Keratinocyte (primary cell): ENCODE data around the gene CD72.

Experiments used
- CTCF ChIP-seq, 3 experiments: IDR thresholded peaks in 1 of 3; conservative IDR thresholded peaks in 1 of 3; optimal IDR thresholded peaks in 1 of 3; 2 replicates in 2 of 3; 3 replicates in 1 of 3; pipeline versions ENCODE3 to v1.5.1; 2011; ENCODE audit warnings: low read length in 3 of 3, mild to moderate bottlenecking in 3 of 3, moderate library complexity in 2 of 3, control low read depth in 1 of 3, inconsistent platforms in 1 of 3; ENCODE audit not compliant: insufficient read depth in 2 of 3; ENCODE audit errors: extremely low read depth in 1 of 3
- EZH2 ChIP-seq: IDR thresholded peaks from one replicate; pipeline ENCODE4 v1.6.1; 2012; ENCODE audit warnings: inconsistent platforms, mild to moderate bottlenecking, low read length, moderate library complexity

DNA sequence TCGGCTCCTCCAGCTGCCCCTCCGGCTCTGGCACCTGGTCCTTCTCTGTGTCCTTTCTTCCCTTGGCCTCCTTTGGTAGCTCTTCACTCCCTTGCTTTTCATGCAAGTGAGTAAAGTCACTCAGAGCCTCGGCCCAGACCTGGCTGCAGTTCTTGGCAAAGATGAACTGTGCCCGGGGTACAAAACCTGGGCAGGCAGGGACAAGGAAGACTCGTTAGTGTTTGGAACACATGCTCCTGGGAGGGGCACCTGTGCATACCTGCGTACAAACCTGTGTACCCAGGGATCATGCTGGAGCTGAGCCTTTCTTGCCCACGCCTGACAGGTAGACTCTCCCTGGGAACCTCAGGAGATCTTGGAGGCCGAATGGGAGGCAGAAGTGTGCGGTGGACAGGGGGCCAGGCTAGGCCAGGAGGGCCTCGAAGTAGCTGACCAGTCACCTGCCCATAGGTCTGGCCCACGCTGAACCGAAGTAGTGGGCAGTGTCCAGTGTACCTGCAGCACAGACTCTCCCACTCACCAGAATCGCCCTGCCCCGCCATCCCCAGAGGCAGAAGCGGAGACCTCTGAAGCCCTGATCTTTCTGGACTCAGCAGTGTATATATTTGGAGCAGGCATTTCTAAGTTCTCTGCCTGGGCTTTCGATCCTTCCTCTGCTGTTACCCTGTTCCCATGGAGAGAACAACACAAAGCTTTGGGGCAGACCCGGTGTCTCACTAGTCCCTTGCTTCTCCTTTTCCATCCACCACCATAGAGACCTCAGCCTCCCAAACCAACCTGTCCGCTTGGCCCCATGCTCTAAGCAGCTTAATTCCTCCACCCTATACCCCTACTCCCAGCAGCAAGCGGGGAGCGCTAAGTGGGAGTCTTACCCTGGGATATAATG, 55.1 kb downstream of the CD72 start:
- TF ChIP-seq CTCF (optimal IDR thresholded peaks at IDR 0.05 in 1 of 3, IDR thresholded peaks at IDR 0.05 in 1 of 3, conservative IDR thresholded peaks at IDR 0.05 in 1 of 3; ENCODE audit: extremely low read depth in 1 of 3, insufficient read depth in 2 of 3, low read length in 3 of 3) (no peak), EZH2 (no peak)
